Occipital lobe (tissue), 2 donors: ENCODE data around the gene ZNF496. TPM values are rescaled to one million over a fixed set of nuclear protein-coding genes. Genes with fewer than 3 reads are reported as not detected.

Experiments
- small RNA-seq: library from RNA; depleted of rRNA; stranded (forward); fragments of <200 nt; gene quantifications from one replicate; pipeline ENCODE3, GENCODE V24; 2014
- total RNA-seq: library from RNA; depleted of rRNA; stranded (reverse); fragments of >200 nt; gene quantifications from one replicate; pipeline ENCODE4 v1.2.3, GENCODE V29; 2014

The ZNF496 gene
- total RNA-seq, 1 donor from 2014 or later, result 18.6 TPM

Small RNA genes lying within 50 kb of the gene (small RNA-seq; reads per million reads assigned to genes)
- gene RF00019, result not detected

Other genes with a start within 250 kb of the ZNF496 start
- 33.8 TPM for gene ZNF669, start 227.5 kb downstream of the ZNF496 start, total RNA-seq
- gene ZNF124, start 159.8 kb downstream of the ZNF496 start, total RNA-seq, result 365 TPM
- gene VN1R5, start 75.8 kb downstream of the ZNF496 start, total RNA-seq, result not detected
- 1.4 TPM for gene NLRP3, start 84.3 kb upstream of the ZNF496 start, total RNA-seq
- not detected for gene OR2B11, start 126.2 kb upstream of the ZNF496 start, total RNA-seq
- gene OR2C3, start 204.6 kb upstream of the ZNF496 start, total RNA-seq, result not detected
- under 0.01 TPM for gene GCSAML, start 217.3 kb upstream of the ZNF496 start, total RNA-seq